ENCODE measurements around the gene SNX17. TPM values are rescaled to one million over a fixed set of nuclear protein-coding genes. Genes with fewer than 3 reads are reported as not detected.

SNX17 gene
- total RNA-seq, 1 donor from 2014 or later = 69.9 TPM

- no peak for DNase-seq (ENCODE audit: low read depth)
- peak overlapping the region; percentile 80 for H3K27ac ChIP-seq (ENCODE audit: low read depth, low read length)
- no peak for TF ChIP-seq CTCF (IDR thresholded peaks at IDR 0.05; ENCODE audit: insufficient read depth, low read depth, low read length)
- TF ChIP-seq EZH2 (IDR thresholded peaks at IDR 0.05; ENCODE audit: insufficient read depth, low read length) = no peak
- no peaks in the 10 kb centered on the region for H3K9me3 ChIP-seq (ENCODE audit: insufficient read depth, low read depth, low read length)
- Mint-ChIP-seq H3K36me3 (ENCODE audit: low read depth, unreplicated experiment) (peaks cover 2% of the 10 kb centered on the region), H3K27ac (ENCODE audit: unreplicated experiment) (peak overlapping the region; percentile 82), H3K4me1 (ENCODE audit: low read depth, unreplicated experiment) (peaks cover 12% of the 10 kb centered on the region), H3K27me3 (ENCODE audit: low read depth, unreplicated experiment) (no peaks in the 10 kb centered on the region), H3K4me3 (ENCODE audit: unreplicated experiment) (peak overlapping the region; percentile 93), H3K9me3 (ENCODE audit: unreplicated experiment) (peaks cover 2% of the 10 kb centered on the region)
- H4K20me1 ChIP-seq (ENCODE audit: insufficient read depth, low read length) = peaks cover 31% of the 10 kb centered on the region
- H3K4me3 ChIP-seq (ENCODE audit: insufficient read depth, low read depth, low read length) = peak overlapping the region; percentile 95
- H3K4me1 ChIP-seq (ENCODE audit: insufficient read depth, low read length) = peaks cover 13% of the 10 kb centered on the region
- no peak for FAIRE-seq
- peak overlapping the region; percentile 97 for H3K4me2 ChIP-seq (ENCODE audit: low read length)
- peaks cover 57% of the 10 kb centered on the region for H3K79me2 ChIP-seq (ENCODE audit: insufficient read depth, low read length)
- H3K27me3 ChIP-seq (ENCODE audit: insufficient read depth, low read length) = no peaks in the 10 kb centered on the region
- peak overlapping the region; percentile 97 for H2AFZ ChIP-seq (ENCODE audit: low read depth, low read length)
- H3K9ac ChIP-seq (ENCODE audit: low read length) = peak overlapping the region; percentile 96
- H3K36me3 ChIP-seq (ENCODE audit: insufficient read depth, low read length) = no peaks in the 10 kb centered on the region
Observed at GRCh38 chr2:27408601-27409320, 38.3 kb downstream of the SNX17 start.

GRCh38 chr2:27409321-27410073, 39.1 kb downstream of the SNX17 start, which contains the start of gene PPM1G:
TSS of gene PPM1G (minus strand) at chr2:27409591. CDS start at chr2:27409422, 169 bp downstream.
- Mint-ChIP-seq H3K27ac (ENCODE audit: unreplicated experiment) (peak within 1 kb of the TSS; percentile 82), H3K9me3 (ENCODE audit: unreplicated experiment) (peaks cover 2% of the 10 kb centered on the region), H3K36me3 (ENCODE audit: low read depth, unreplicated experiment) (peaks cover 2% of the 10 kb centered on the region), H3K4me3 (ENCODE audit: unreplicated experiment) (peak within 1 kb of the TSS; percentile 93), H3K27me3 (ENCODE audit: low read depth, unreplicated experiment) (no peaks in the 10 kb centered on the region), H3K4me1 (ENCODE audit: low read depth, unreplicated experiment) (peaks cover 12% of the 10 kb centered on the region)
- Histone ChIP-seq H4K20me1 (ENCODE audit: insufficient read depth, low read length) (peaks cover 31% of the 10 kb centered on the region), H3K27me3 (ENCODE audit: insufficient read depth, low read length) (no peaks in the 10 kb centered on the region), H3K9me3 (ENCODE audit: insufficient read depth, low read depth, low read length) (no peaks in the 10 kb centered on the region), H3K4me2 (ENCODE audit: low read length) (peak within 1 kb of the TSS; percentile 97), H3K9ac (ENCODE audit: low read length) (peak within 1 kb of the TSS; percentile 96), H3K4me3 (ENCODE audit: insufficient read depth, low read depth, low read length) (peak within 1 kb of the TSS; percentile 95), H3K36me3 (ENCODE audit: insufficient read depth, low read length) (no peaks in the 10 kb centered on the region), H2AFZ (ENCODE audit: low read depth, low read length) (peak within 1 kb of the TSS; percentile 97), H3K79me2 (ENCODE audit: insufficient read depth, low read length) (peaks cover 50% of the 10 kb centered on the region), H3K4me1 (ENCODE audit: insufficient read depth, low read length) (peaks cover 13% of the 10 kb centered on the region), H3K27ac (ENCODE audit: low read depth, low read length) (peak within 1 kb of the TSS; percentile 80)
- FAIRE-seq (no peak), DNase-seq (ENCODE audit: low read depth) (peak; percentile 76)
- TF ChIP-seq EZH2 (IDR thresholded peaks at IDR 0.05; ENCODE audit: insufficient read depth, low read length) (no peak), CTCF (IDR thresholded peaks at IDR 0.05; ENCODE audit: insufficient read depth, low read depth, low read length) (no peak)
